SK-N-SH (cell line): Measurements from ENCODE around the gene TMEM63C.

ENCODE experiments used
- CHD2 ChIP-seq: fragments of 150-350 bp; IDR thresholded peaks from 2 replicates; pipeline ENCODE4 v1.6.1; 2018; ENCODE audit warnings: low read length; ENCODE audit not compliant: partially characterized antibody
- EZH2phosphoT487 ChIP-seq: fragments of 200-600 bp; sonication (generic); IDR thresholded peaks from 2 replicates; pipeline ENCODE4 v1.6.1; 2017; ENCODE audit warnings: low read depth, mixed run types, mild to moderate bottlenecking, antibody characterized with exemption, moderate library complexity, borderline replicate concordance
- FOXJ3 ChIP-seq: sonication (generic); formaldehyde crosslinking; IDR thresholded peaks from 2 replicates; pipeline ENCODE4 v1.5.1; 2020; ENCODE audit warnings: mild to moderate bottlenecking, missing genetic modification reagents
- GATA2 ChIP-seq: sonication (generic); formaldehyde crosslinking; IDR thresholded peaks from 2 replicates; pipeline ENCODE4 v1.5.0; 2020; ENCODE audit warnings: mild to moderate bottlenecking, missing genetic modification reagents
- JUND ChIP-seq: IDR thresholded peaks from 2 replicates; pipeline ENCODE4 v1.4.0; 2012
- POLR2AphosphoS5 ChIP-seq: IDR thresholded peaks from 2 replicates; pipeline ENCODE4 v1.6.1; 2012; ENCODE audit warnings: low read depth, low read length
- RCOR1 ChIP-seq: fragments of 150-350 bp; IDR thresholded peaks from 2 replicates; pipeline ENCODE4 v1.6.1; 2017; ENCODE audit warnings: antibody characterized with exemption, low read length
- RFX5 ChIP-seq: IDR thresholded peaks from 2 replicates; pipeline ENCODE4 v1.6.1; 2012; ENCODE audit warnings: mild to moderate bottlenecking, improper control_type of control experiment, low read length
- TAF1 ChIP-seq: IDR thresholded peaks from 2 replicates; pipeline ENCODE4 v1.6.1; 2012; ENCODE audit warnings: low read depth, mild to moderate bottlenecking, low read length, moderate library complexity, borderline replicate concordance
- YY1 ChIP-seq: IDR thresholded peaks from 2 replicates; pipeline ENCODE4 v1.4.0; 2012; ENCODE audit warnings: low read depth, mild to moderate bottlenecking
- TF ChIP-seq, protein P1 (sequence below): fragments of 200-600 bp; sonication (generic); IDR thresholded peaks from 2 replicates; pipeline ENCODE4 v1.6.1; 2017; ENCODE audit warnings: antibody characterized with exemption, mild to moderate bottlenecking, moderate library complexity
- TF ChIP-seq, protein P2 (sequence below): fragments of 150-350 bp; IDR thresholded peaks from 2 replicates; pipeline ENCODE4 v1.6.1; 2017; ENCODE audit warnings: antibody characterized with exemption, low read length, low read depth, borderline replicate concordance
- TF ChIP-seq, protein P3 (sequence below): IDR thresholded peaks from 2 replicates; pipeline ENCODE4 v1.4.0; 2012; ENCODE audit warnings: low read depth, borderline replicate concordance

DNA sequence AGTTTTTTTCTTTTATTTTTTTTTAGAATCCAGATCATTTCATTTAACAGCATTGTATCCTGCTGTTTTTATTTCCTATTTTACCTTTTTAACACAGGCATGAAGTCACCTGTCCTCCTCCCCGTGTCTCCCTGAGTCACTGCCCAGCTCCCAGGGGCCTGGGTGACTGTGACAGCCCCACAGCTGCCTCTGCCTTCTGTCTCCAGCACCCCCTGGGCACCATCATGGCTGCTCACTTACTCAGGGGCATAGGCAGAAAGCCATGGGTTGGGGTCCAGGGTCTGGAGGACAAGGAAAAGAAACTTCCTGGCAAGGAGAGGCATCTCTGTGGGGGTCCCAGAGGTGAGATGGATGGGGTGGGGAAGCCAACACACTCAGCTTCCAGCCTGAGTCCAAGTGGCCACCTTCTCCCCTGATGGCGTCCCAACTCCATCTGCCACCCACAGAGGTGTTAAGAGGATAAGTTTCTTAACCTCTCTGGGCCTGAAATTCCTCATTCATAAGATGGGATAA is 25.3 kb downstream of the TMEM63C start:
- TF ChIP-seq RFX5 = no peak
- no peak for TF ChIP-seq JUND
- TF ChIP-seq, protein P1, sequence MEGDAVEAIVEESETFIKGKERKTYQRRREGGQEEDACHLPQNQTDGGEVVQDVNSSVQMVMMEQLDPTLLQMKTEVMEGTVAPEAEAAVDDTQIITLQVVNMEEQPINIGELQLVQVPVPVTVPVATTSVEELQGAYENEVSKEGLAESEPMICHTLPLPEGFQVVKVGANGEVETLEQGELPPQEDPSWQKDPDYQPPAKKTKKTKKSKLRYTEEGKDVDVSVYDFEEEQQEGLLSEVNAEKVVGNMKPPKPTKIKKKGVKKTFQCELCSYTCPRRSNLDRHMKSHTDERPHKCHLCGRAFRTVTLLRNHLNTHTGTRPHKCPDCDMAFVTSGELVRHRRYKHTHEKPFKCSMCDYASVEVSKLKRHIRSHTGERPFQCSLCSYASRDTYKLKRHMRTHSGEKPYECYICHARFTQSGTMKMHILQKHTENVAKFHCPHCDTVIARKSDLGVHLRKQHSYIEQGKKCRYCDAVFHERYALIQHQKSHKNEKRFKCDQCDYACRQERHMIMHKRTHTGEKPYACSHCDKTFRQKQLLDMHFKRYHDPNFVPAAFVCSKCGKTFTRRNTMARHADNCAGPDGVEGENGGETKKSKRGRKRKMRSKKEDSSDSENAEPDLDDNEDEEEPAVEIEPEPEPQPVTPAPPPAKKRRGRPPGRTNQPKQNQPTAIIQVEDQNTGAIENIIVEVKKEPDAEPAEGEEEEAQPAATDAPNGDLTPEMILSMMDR = no peak
- no peak for TF ChIP-seq CHD2
- TF ChIP-seq, protein P2, sequence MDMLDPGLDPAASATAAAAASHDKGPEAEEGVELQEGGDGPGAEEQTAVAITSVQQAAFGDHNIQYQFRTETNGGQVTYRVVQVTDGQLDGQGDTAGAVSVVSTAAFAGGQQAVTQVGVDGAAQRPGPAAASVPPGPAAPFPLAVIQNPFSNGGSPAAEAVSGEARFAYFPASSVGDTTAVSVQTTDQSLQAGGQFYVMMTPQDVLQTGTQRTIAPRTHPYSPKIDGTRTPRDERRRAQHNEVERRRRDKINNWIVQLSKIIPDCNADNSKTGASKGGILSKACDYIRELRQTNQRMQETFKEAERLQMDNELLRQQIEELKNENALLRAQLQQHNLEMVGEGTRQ = no peak
- TF ChIP-seq TAF1 = no peak
- no peak for TF ChIP-seq EZH2phosphoT487
- TF ChIP-seq RCOR1 = no peak
- no peak for TF ChIP-seq FOXJ3 (CRISPR knock-in tag)
- TF ChIP-seq POLR2AphosphoS5 = no peak
- no peak for TF ChIP-seq YY1
- TF ChIP-seq GATA2 = no peak
- TF ChIP-seq, protein P3, sequence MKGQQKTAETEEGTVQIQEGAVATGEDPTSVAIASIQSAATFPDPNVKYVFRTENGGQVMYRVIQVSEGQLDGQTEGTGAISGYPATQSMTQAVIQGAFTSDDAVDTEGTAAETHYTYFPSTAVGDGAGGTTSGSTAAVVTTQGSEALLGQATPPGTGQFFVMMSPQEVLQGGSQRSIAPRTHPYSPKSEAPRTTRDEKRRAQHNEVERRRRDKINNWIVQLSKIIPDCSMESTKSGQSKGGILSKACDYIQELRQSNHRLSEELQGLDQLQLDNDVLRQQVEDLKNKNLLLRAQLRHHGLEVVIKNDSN = no peak
